NK-92 (cell line): ENCODE data around the gene IL32.

Experiments used
- DNase-seq: peaks from one replicate; lab custom pipeline; 2025; ENCODE audit not compliant: unreplicated experiment; lab: John Stamatoyannopoulos, UW

IL32 gene

GRCh38 chr16:3027983-3028715, 37.3 kb upstream of the IL32 start:
- peak; percentile 41 for DNase-seq

- no peak for DNase-seq
Measured at GRCh38 chr16:3028716-3029319, 36.6 kb upstream of the IL32 start.

- DNase-seq = no peak
Measured at GRCh38 chr16:3029491-3030221, 35.8 kb upstream of the IL32 start.

- DNase-seq = no peak
Measured at GRCh38 chr16:3030222-3031212, 34.9 kb upstream of the IL32 start.

- no peak for DNase-seq
Measured at GRCh38 chr16:3032624-3033023, 32.8 kb upstream of the IL32 start.

- DNase-seq = no peak
Measured at GRCh38 chr16:3035289-3035971, 30.0 kb upstream of the IL32 start.

- DNase-seq = no peak
Measured at GRCh38 chr16:3035972-3036725, 29.3 kb upstream of the IL32 start.

GRCh38 chr16:3036726-3037315, 28.6 kb upstream of the IL32 start, which contains the start of gene BICDL2:
Gene BICDL2, minus strand, starts transcription at chr16:3036944. Its CDS starts 1,448 bp downstream, at chr16:3035496.
- no peak for DNase-seq

- no peak for DNase-seq
Measured at GRCh38 chr16:3038256-3038655, 27.2 kb upstream of the IL32 start.

- no peak for DNase-seq
Measured at GRCh38 chr16:3038896-3039295, 26.5 kb upstream of the IL32 start.

GRCh38 chr16:3042376-3042775, 23.1 kb upstream of the IL32 start:
- DNase-seq = no peak

- no peak for DNase-seq
Measured at GRCh38 chr16:3044708-3045107, 20.7 kb upstream of the IL32 start.

- DNase-seq = no peak
Measured at GRCh38 chr16:3045758-3046640, 19.4 kb upstream of the IL32 start, which contains the start of gene MMP25. Gene MMP25, plus strand, starts transcription at chr16:3046561. Its CDS starts 357 bp downstream, at chr16:3046918.

- no peak for DNase-seq
Measured at GRCh38 chr16:3046641-3047386, 18.6 kb upstream of the IL32 start.

GRCh38 chr16:3047387-3047720, 18.1 kb upstream of the IL32 start:
- no peak for DNase-seq

GRCh38 chr16:3049921-3050481, 15.4 kb upstream of the IL32 start:
- no peak for DNase-seq

GRCh38 chr16:3050487-3050886, 15.0 kb upstream of the IL32 start:
- no peak for DNase-seq
